ENCODE data around the gene FANCI.

DNA sequence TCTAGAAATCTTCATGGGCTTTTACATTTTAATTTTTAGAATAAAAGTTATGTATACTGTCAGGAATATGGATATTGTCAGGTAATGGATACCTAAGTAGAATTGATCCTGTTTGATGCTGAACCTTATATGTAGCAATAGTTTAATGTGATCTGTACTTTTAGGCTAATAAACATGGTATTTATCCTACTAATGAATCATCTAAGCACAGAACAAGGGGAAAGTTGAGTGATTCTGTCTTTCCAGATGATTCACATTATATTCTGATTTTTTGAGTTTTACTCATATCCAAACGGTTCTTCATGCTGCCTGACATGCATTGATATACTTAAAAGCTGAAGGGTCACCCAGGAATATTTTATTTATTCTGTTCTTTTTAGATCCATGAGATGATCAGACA lies 34.5 kb downstream of the FANCI start:
- TF ChIP-seq, protein P1, sequence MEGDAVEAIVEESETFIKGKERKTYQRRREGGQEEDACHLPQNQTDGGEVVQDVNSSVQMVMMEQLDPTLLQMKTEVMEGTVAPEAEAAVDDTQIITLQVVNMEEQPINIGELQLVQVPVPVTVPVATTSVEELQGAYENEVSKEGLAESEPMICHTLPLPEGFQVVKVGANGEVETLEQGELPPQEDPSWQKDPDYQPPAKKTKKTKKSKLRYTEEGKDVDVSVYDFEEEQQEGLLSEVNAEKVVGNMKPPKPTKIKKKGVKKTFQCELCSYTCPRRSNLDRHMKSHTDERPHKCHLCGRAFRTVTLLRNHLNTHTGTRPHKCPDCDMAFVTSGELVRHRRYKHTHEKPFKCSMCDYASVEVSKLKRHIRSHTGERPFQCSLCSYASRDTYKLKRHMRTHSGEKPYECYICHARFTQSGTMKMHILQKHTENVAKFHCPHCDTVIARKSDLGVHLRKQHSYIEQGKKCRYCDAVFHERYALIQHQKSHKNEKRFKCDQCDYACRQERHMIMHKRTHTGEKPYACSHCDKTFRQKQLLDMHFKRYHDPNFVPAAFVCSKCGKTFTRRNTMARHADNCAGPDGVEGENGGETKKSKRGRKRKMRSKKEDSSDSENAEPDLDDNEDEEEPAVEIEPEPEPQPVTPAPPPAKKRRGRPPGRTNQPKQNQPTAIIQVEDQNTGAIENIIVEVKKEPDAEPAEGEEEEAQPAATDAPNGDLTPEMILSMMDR (conservative IDR thresholded peaks at IDR 0.05; ENCODE audit: low read depth, low read length): no peak
- no peak for TF ChIP-seq EZH2 (IDR thresholded peaks at IDR 0.05; ENCODE audit: low read length, unreplicated experiment)

All from PC-3 (cell line).